HS-27A (cell line): ENCODE data around the gene PIEZO1.

ENCODE experiments used
- DNase-seq: peaks from one replicate; pipeline ENCODE4 v3.0.0-alpha.2; 2012; ENCODE audit warnings: low read depth, missing footprints

PIEZO1 gene

GRCh38 chr16:88705801-88706228, 79.2 kb downstream of the PIEZO1 start:
- DNase-seq = no peak

GRCh38 chr16:88705076-88705684, 79.8 kb downstream of the PIEZO1 start:
- DNase-seq = no peak

GRCh38 chr16:88703486-88704309, 81.3 kb downstream of the PIEZO1 start:
- DNase-seq = no peak

GRCh38 chr16:88702371-88703210, 82.4 kb downstream of the PIEZO1 start:
- no peak for DNase-seq

- no peak for DNase-seq
These were observed 83.2 kb downstream of the PIEZO1 start for GRCh38 chr16:88701581-88702370.

- no peak for DNase-seq
These were observed 84.2 kb downstream of the PIEZO1 start for GRCh38 chr16:88700636-88701482.

GRCh38 chr16:88700322-88700635, 84.7 kb downstream of the PIEZO1 start:
- DNase-seq = no peak

GRCh38 chr16:88699180-88699579, 85.8 kb downstream of the PIEZO1 start:
- no peak for DNase-seq

- no peak for DNase-seq
These were observed 86.4 kb downstream of the PIEZO1 start for GRCh38 chr16:88698646-88699045.

GRCh38 chr16:88697831-88698615, 87.0 kb downstream of the PIEZO1 start:
- no peak for DNase-seq

- DNase-seq = no peak
These were observed 87.7 kb downstream of the PIEZO1 start for GRCh38 chr16:88697116-88697830.

GRCh38 chr16:88696441-88696840, 88.6 kb downstream of the PIEZO1 start:
- DNase-seq = no peak

- no peak for DNase-seq
These were observed 89.3 kb downstream of the PIEZO1 start for GRCh38 chr16:88695753-88696152.

- no peak for DNase-seq
These were observed 89.8 kb downstream of the PIEZO1 start for GRCh38 chr16:88695218-88695617.

GRCh38 chr16:88694221-88695087, 90.6 kb downstream of the PIEZO1 start:
- no peak for DNase-seq

- no peak for DNase-seq
These were observed 91.4 kb downstream of the PIEZO1 start for GRCh38 chr16:88693420-88694177.

- no peak for DNase-seq
These were observed 92.2 kb downstream of the PIEZO1 start for GRCh38 chr16:88692861-88693260.
